NT2/D1 (cell line): ENCODE measurements around the gene ELMO3.
A peak's percentile ranks its signal among the peaks of the same experiment; 100 is the strongest.

Experiments
- DNase-seq: peaks from one replicate; pipeline ENCODE4 v3.0.0-alpha.2; 2011; ENCODE audit warnings: low read depth, low spot score
- H3K27me3 ChIP-seq: 2 replicates; pipeline ENCODE4 v1.6.0; 2011; ENCODE audit warnings: mild to moderate bottlenecking; ENCODE audit not compliant: insufficient read length, insufficient read depth
- H3K36me3 ChIP-seq: 2 replicates; pipeline ENCODE4 v1.6.1; 2011; ENCODE audit warnings: mild to moderate bottlenecking, low read length, mixed read lengths; ENCODE audit not compliant: insufficient read depth, insufficient read length
- H3K4me1 ChIP-seq: 2 replicates; pipeline ENCODE4 v1.5.1; 2011; ENCODE audit not compliant: insufficient read depth, insufficient read length
- H3K4me3 ChIP-seq: 2 replicates; pipeline ENCODE4 v1.5.1; 2011; ENCODE audit warnings: low read depth; ENCODE audit not compliant: insufficient read length
- H3K9ac ChIP-seq: 2 replicates; pipeline ENCODE4 v1.6.0; 2011; ENCODE audit warnings: low read depth; ENCODE audit not compliant: insufficient read length
- H3K9me3 ChIP-seq: 2 replicates; pipeline ENCODE4 v1.5.1; 2011; ENCODE audit warnings: mild to moderate bottlenecking, low read length; ENCODE audit not compliant: insufficient read depth
- SUZ12 ChIP-seq: IDR thresholded peaks from 2 replicates; pipeline ENCODE4 v1.6.1; 2011; ENCODE audit not compliant: insufficient read length, insufficient read depth; ENCODE audit errors: extremely low read depth
- YY1 ChIP-seq: IDR thresholded peaks from 2 replicates; pipeline ENCODE4 v1.6.1; 2011; ENCODE audit not compliant: insufficient read length, insufficient read depth
- ZNF274 ChIP-seq: IDR thresholded peaks from 2 replicates; pipeline ENCODE4 v1.6.1; 2011; ENCODE audit warnings: mild to moderate bottlenecking, low read depth, low read length

ELMO3 gene

GRCh38 chr16:67166110-67166547 is 32.8 kb upstream of the ELMO3 start:
- Histone ChIP-seq H3K27me3 (peaks cover 84% of the 10 kb centered on the region), H3K9me3 (no peaks in the 10 kb centered on the region)

DNA sequence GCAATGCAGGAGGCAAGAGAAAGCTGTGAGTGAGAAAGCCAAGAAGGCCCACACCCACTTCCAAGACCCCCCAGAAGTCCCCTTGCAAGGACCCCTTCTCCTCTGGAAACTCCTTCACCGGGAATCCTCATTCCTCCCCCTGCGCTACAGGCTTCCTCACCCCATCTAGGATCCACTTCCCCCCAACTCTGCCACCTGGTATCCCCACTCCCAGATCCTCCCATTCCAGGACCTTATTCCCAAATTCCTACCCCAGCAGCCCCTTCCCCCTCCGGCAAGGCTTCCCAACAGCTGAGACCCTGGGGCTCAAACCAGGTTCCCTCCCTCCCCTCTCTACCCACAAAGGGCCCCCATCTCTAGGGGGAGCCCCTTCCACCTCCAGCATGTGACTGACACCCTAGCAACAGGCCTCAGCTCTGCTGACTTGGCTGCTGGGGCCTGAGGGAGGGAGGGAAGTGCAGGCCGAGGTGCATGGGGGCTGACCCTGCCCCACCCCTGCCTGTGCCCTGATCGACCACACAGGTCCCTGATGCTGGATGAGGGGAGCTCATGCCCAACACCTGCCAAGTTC is 32.2 kb upstream of the ELMO3 start:
- DNase-seq: no peak
- no peak overlapping the region for H3K9ac ChIP-seq
- H3K4me1 ChIP-seq: peaks cover 12% of the 10 kb centered on the region
- TF ChIP-seq YY1 (no peak), SUZ12 (no peak), ZNF274 (no peak)
- peaks cover 82% of the 10 kb centered on the region for H3K27me3 ChIP-seq
- H3K9me3 ChIP-seq: no peaks in the 10 kb centered on the region
- no peak overlapping the region for H3K4me3 ChIP-seq
- H3K36me3 ChIP-seq: no peaks in the 10 kb centered on the region

More at GRCh38 chr16:67166110-67166547, 32.8 kb upstream of the ELMO3 start:
- H3K4me3 ChIP-seq: no peak overlapping the region
- peaks cover 14% of the 10 kb centered on the region for H3K4me1 ChIP-seq
- no peaks in the 10 kb centered on the region for H3K36me3 ChIP-seq
- no peak overlapping the region for H3K9ac ChIP-seq
- DNase-seq: no peak
- TF ChIP-seq YY1 (no peak), ZNF274 (no peak), SUZ12 (no peak)

DNA sequence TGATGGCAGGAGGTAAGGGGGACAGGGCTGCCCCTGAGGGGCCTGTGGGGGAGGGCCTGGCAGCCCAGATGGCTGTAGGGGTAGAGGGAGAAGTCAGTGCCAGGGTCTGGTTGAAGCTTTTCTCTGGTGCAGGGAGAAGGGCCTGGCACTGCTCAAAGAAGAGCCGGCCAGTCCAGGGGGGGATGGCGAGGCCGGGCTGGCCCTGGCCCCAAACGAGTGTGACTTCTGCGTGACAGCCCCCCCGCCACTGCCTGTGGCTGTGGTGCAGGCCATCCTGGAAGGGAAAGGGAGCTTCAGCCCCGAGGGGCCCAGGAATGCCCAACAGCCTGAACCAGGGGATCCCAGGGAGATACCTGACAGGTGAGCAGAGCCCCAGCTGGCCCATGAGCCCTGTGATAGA is 31.3 kb upstream of the ELMO3 start:
- DNase-seq: no peak
- Histone ChIP-seq H3K36me3 (no peaks in the 10 kb centered on the region), H3K4me1 (peaks cover 12% of the 10 kb centered on the region), H3K9me3 (no peaks in the 10 kb centered on the region), H3K27me3 (peaks cover 82% of the 10 kb centered on the region), H3K4me3 (no peak overlapping the region), H3K9ac (no peak overlapping the region)
- TF ChIP-seq YY1 (no peak), ZNF274 (no peak), SUZ12 (no peak)

GRCh38 chr16:67169011-67169451 is 29.9 kb upstream of the ELMO3 start:
- Histone ChIP-seq H3K36me3 (no peaks in the 10 kb centered on the region), H3K9me3 (no peaks in the 10 kb centered on the region), H3K27me3 (peaks cover 81% of the 10 kb centered on the region), H3K4me3 (no peak overlapping the region), H3K9ac (peak overlapping the region; percentile 57), H3K4me1 (peaks cover 8% of the 10 kb centered on the region)
- no peak for TF ChIP-seq SUZ12
- TF ChIP-seq YY1: no peak
- TF ChIP-seq ZNF274: no peak
- no peak for DNase-seq

DNA sequence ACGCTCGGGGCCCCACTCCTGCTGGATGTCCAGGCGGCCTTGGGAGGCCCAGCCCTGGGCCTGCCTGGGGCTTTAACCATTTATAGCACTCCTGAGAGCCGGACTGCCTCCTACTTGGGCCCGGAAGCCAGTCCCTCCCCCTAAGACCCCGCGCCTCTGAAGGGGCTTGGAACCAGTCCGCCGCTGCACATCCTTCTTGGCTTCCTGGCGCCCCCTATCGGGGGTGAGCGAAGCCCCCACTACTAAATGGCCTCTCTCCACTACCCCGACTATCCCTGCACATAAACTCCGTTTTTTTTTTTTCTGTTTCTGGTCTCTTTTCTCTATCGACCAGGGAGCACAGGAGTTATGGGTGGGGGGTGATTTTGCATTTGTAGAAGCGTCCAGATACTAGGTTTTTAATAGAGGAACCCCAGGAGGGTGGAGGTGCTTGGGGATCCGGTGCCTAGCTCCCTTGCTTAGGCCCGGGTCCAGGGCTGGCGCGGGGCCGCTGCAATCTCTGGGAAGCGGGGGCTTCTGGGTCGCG is 29.2 kb upstream of the ELMO3 start:
- no peaks in the 10 kb centered on the region for H3K36me3 ChIP-seq
- H3K4me3 ChIP-seq: peak overlapping the region; percentile 75
- H3K9me3 ChIP-seq: no peaks in the 10 kb centered on the region
- peaks cover 11% of the 10 kb centered on the region for H3K4me1 ChIP-seq
- no peak for TF ChIP-seq SUZ12
- no peak for TF ChIP-seq ZNF274
- no peak for TF ChIP-seq YY1
- H3K27me3 ChIP-seq: peaks cover 81% of the 10 kb centered on the region
- H3K9ac ChIP-seq: peak overlapping the region; percentile 79
- DNase-seq: no peak

DNA sequence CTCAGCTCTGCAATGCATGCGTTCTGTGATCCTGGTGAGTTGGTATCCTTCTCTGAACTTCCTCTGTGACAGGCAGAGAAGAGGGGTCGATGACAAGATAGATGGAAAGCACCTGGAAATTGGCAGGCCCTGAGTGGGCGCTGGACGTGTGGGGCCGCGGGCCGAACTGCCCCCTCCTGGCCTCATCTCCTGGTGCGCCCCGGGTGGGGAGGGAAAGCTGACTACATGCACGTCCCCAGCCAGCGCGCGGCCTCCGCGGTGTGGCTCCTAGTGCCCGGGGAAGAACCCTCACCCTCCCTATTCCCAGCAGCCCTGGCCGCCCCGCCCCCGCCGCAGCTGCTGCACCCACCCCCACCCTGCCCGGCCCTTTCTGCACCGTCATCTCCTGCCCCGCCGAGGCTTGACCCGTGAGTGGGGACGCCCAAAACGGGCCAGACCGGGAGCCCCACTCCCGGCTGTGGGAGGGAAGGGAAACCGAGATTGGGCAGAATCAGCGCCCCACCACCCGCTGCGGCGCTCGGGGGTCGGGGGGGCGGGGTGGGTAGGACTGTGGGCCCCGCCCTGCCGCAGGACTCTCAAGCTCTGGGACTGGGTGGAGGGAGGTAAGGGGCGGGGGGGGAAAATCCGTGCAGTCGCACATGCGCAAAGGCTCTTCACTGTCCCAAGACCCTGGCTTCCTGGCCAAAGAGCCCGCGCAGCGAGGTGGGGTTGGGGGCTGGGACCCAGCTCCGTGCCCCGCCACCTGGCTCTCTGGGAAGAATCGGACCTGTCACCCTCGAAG is 28.6 kb upstream of the ELMO3 start, which contains the start of gene NOL3:
TSS of gene NOL3 (plus strand) at position 371 of the 781 bp plus-strand sequence.
- H3K9ac ChIP-seq: peak within 1 kb of the TSS; percentile 79
- H3K9me3 ChIP-seq: no peaks in the 10 kb centered on the region
- H3K4me1 ChIP-seq: peaks cover 13% of the 10 kb centered on the region
- H3K27me3 ChIP-seq: peaks cover 81% of the 10 kb centered on the region
- peaks cover 3% of the 10 kb centered on the region for H3K36me3 ChIP-seq
- no peak for DNase-seq
- TF ChIP-seq SUZ12 (no peak), ZNF274 (no peak), YY1 (no peak)
- H3K4me3 ChIP-seq: peak within 1 kb of the TSS; percentile 75
